Panc1 (cell line): ENCODE results near the gene IL1A.

Experiments used
- SIN3A ChIP-seq: IDR thresholded peaks from 2 replicates; pipeline ENCODE4 v1.6.1; 2012; ENCODE audit warnings: low read depth, mild to moderate bottlenecking, low read length, moderate library complexity, borderline replicate concordance; ENCODE audit not compliant: insufficient read depth
- TF ChIP-seq, protein P1 (sequence below): fragments of 450-650 bp; IDR thresholded peaks from 2 replicates; pipeline ENCODE4 v1.5.1; 2017; ENCODE audit warnings: mild to moderate bottlenecking

DNA sequence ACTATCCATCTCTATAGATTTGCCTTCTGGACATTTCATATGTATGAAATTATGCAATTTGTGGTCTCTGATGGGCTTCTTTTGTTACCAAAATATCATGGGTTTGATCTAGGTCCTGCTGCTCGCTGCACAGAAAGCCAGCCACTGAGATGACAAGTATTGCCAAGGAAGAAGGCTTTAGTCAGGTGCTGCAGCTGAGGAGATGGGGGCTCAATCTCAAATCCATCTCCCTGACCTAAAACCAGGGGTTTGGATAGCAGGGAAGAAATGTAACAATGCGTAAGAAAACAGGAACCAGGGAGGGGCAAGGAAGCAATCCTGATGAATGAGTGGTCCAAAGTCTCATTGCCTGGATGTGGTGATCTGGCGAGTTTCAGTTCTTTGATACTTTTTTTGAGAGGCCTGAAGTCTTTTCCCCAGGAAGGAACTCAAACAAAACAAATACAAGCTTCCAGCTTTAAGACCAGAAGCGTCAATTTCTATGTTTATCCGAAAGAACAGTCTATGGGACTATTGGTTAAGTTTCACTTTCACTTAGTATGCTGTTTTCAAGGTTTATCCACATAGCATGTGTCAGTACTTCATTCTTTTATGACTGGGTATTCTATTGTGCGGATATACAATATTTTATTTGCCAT is 16.5 kb downstream of the IL1A start:
- TF ChIP-seq, protein P1, sequence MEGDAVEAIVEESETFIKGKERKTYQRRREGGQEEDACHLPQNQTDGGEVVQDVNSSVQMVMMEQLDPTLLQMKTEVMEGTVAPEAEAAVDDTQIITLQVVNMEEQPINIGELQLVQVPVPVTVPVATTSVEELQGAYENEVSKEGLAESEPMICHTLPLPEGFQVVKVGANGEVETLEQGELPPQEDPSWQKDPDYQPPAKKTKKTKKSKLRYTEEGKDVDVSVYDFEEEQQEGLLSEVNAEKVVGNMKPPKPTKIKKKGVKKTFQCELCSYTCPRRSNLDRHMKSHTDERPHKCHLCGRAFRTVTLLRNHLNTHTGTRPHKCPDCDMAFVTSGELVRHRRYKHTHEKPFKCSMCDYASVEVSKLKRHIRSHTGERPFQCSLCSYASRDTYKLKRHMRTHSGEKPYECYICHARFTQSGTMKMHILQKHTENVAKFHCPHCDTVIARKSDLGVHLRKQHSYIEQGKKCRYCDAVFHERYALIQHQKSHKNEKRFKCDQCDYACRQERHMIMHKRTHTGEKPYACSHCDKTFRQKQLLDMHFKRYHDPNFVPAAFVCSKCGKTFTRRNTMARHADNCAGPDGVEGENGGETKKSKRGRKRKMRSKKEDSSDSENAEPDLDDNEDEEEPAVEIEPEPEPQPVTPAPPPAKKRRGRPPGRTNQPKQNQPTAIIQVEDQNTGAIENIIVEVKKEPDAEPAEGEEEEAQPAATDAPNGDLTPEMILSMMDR, result no peak
- no peak for TF ChIP-seq SIN3A
